ENCODE results near the gene PLCG1.

PLCG1 gene

GRCh38 chr20:41219824-41220223 is 82.5 kb downstream of the PLCG1 start:
- DNase-seq = no peak

GRCh38 chr20:41221614-41222218 is 84.4 kb downstream of the PLCG1 start:
- DNase-seq = no peak

- DNase-seq = no peak
Measured at GRCh38 chr20:41222296-41222695, 85.0 kb downstream of the PLCG1 start.

- DNase-seq = no peak
Measured at GRCh38 chr20:41222703-41223102, 85.4 kb downstream of the PLCG1 start.

GRCh38 chr20:41223112-41223511 is 85.8 kb downstream of the PLCG1 start:
- DNase-seq = no peak

GRCh38 chr20:41224281-41224680 is 86.9 kb downstream of the PLCG1 start:
- DNase-seq = no peak

- no peak for DNase-seq
Measured at GRCh38 chr20:41225091-41225490, 87.7 kb downstream of the PLCG1 start.

GRCh38 chr20:41226426-41226825 is 89.1 kb downstream of the PLCG1 start:
- no peak for DNase-seq

Data from eye (tissue), 1 donor.